GM19395 (cell line): ENCODE results near the gene EDIL3.
A peak's percentile ranks its signal among the peaks of the same experiment; 100 is the strongest.

Experiments
- ATAC-seq: cut with Tn5 transposase; IDR thresholded peaks from one replicate; pipeline ENCODE4 v1.9.1; 2021; ENCODE audit warnings: mild to moderate bottlenecking, moderate library complexity; ENCODE audit not compliant: unreplicated experiment

EDIL3 gene

GRCh38 chr5:84265130-84265529 lies 119.5 kb downstream of the EDIL3 start:
- ATAC-seq = no peak

GRCh38 chr5:84260939-84261338 lies 123.7 kb downstream of the EDIL3 start:
- peak; percentile 62 for ATAC-seq

GRCh38 chr5:84260140-84260539 lies 124.5 kb downstream of the EDIL3 start:
- peak; percentile 64 for ATAC-seq

- ATAC-seq = no peak
These were observed 125.2 kb downstream of the EDIL3 start for GRCh38 chr5:84259283-84260045.

GRCh38 chr5:84257061-84257460 lies 127.6 kb downstream of the EDIL3 start:
- no peak for ATAC-seq

GRCh38 chr5:84255315-84255714 lies 129.4 kb downstream of the EDIL3 start:
- no peak for ATAC-seq

- no peak for ATAC-seq
These were observed 130.7 kb downstream of the EDIL3 start for GRCh38 chr5:84253946-84254345.

GRCh38 chr5:84251503-84251902 lies 133.2 kb downstream of the EDIL3 start:
- ATAC-seq = no peak

GRCh38 chr5:84249918-84250630 lies 134.6 kb downstream of the EDIL3 start:
- no peak for ATAC-seq

- ATAC-seq = no peak
These were observed 136.7 kb downstream of the EDIL3 start for GRCh38 chr5:84248013-84248412.

- no peak for ATAC-seq
These were observed 142.4 kb downstream of the EDIL3 start for GRCh38 chr5:84242286-84242685.

- no peak for ATAC-seq
These were observed 145.2 kb downstream of the EDIL3 start for GRCh38 chr5:84239494-84239893.

- no peak for ATAC-seq
These were observed 147.6 kb downstream of the EDIL3 start for GRCh38 chr5:84237126-84237525.

- no peak for ATAC-seq
These were observed 153.2 kb downstream of the EDIL3 start for GRCh38 chr5:84231433-84231832.

GRCh38 chr5:84229045-84229444 lies 155.6 kb downstream of the EDIL3 start:
- ATAC-seq = no peak

- ATAC-seq = no peak
These were observed 156.4 kb downstream of the EDIL3 start for GRCh38 chr5:84228266-84228665.

GRCh38 chr5:84227236-84227635 lies 157.4 kb downstream of the EDIL3 start:
- ATAC-seq = no peak

GRCh38 chr5:84218546-84218945 lies 166.1 kb downstream of the EDIL3 start:
- ATAC-seq = no peak

GRCh38 chr5:84215521-84215920 lies 169.2 kb downstream of the EDIL3 start:
- ATAC-seq = no peak

- no peak for ATAC-seq
These were observed 170.8 kb downstream of the EDIL3 start for GRCh38 chr5:84213861-84214260.

GRCh38 chr5:84213212-84213611 lies 171.5 kb downstream of the EDIL3 start:
- no peak for ATAC-seq

GRCh38 chr5:84204772-84205171 lies 179.9 kb downstream of the EDIL3 start:
- ATAC-seq = no peak
